ENCODE results near the gene PPM1H.
"Not testable (repeated sequence)": the region's sequence is repeated elsewhere in the genome, so short reads cannot be mapped to it uniquely, and the experiment has no call there.

The PPM1H gene

DNA sequence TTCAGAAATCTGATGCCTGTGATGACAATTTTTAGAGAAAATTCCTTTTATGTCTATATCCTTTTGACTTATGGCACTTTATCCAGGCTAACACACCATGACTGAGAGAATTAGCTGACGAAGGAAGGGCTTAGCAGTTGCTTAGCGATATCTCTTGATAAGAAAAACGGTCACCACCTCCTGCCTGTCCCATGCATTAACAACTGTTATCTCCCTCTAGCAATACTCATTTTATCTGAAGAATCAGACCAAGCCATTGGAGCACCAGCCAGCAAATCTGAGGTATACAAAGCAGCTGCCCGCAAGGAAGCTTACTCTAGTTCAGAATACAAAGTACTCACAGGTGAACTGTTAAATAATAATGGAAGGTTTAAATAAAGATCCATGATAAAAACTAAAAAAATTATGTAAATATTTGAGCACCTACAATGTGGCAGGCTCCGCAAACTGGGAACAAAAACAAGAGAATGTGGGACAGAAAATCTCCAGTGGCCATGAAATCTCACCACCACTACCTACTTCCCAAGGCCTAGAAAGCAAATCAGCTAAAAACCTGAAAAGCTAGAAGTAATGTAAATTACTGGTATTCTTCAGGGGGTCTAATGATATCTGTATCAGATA lies 24.3 kb downstream of the PPM1H start:
- no peak for DNase-seq (ENCODE audit: low read depth in 1 of 2, low spot score in 1 of 2)

DNA sequence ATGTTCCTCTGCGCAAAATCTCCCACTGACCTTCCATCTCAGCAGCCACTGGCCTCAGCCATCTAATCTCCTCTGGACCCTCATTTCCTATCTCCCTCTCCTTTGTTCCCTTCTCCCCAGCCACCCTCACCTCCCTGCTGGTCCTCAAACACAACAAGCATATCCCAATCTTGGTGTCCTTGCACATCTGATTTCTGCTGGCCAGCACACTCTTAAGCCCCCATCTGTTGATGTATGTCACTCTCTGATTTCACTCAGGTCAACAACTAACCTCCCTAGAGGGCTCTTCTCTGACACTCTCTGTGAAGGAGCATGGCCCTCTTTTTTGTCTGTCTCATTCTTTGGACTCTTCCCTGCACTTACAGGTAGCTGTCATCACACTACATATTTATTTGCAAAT lies 25.6 kb downstream of the PPM1H start:
- no peak for DNase-seq (ENCODE audit: low read depth in 1 of 2, low spot score in 1 of 2)

DNA sequence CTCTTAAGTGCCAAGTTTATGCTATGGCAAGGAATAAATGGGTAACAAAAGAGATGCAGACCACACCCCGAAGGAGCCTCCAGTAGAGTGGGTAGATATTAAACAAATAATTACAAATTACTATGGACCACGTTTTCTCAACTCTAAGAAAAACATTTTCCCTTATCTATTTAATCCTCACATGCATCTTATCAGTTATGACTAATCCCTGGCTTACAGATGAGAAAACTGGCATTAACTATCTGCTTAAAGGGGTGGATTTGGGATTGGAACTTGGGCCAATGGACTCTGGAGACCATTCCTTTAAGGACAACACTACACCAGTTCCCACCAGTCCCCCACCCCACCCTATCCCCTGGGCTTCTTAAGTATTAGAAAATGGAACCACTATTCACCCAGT lies 26.3 kb downstream of the PPM1H start:
- no peak for DNase-seq (ENCODE audit: low read depth in 1 of 2, low spot score in 1 of 2)

DNA sequence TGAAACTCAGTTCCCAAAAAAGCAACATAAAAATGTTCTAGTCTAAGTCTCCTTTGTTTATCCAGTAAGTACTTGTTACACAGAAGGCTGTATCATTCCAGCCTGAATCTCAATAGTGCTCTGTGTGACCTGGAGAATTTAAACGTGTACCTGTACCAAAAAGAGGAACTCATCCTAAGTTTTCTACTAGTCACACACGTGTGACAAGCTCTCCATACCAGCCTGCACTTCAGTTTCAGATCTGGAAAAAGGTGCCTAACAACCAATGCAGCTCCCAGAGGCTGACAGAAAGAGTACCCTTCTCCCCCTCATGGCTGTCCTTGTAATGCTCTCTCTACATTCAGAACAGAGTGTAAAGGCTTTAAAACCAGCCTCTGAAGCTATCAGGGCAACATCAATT lies 27.4 kb downstream of the PPM1H start:
- no peak for DNase-seq (ENCODE audit: low read depth in 1 of 2, low spot score in 1 of 2)

DNA sequence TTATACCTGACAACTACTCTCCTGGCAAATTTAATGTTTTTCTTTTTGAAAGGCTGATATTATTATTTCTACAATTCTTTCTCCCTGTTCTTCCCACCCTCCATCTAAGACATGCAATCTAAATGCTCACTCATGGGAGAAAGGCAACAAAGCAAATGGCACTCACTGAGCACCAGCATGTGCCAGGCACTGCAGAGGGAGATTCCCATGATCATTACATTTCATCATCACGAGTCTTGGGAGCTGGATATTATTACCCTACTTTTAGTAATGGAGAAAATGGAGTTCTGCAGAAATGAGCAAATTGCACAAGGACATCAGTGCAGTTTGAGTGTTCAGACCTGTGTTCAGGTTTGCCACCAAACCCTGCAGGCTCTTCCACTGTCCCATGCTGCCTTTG lies 27.9 kb downstream of the PPM1H start:
- no peak for DNase-seq (ENCODE audit: low read depth in 1 of 2, low spot score in 1 of 2)

DNA sequence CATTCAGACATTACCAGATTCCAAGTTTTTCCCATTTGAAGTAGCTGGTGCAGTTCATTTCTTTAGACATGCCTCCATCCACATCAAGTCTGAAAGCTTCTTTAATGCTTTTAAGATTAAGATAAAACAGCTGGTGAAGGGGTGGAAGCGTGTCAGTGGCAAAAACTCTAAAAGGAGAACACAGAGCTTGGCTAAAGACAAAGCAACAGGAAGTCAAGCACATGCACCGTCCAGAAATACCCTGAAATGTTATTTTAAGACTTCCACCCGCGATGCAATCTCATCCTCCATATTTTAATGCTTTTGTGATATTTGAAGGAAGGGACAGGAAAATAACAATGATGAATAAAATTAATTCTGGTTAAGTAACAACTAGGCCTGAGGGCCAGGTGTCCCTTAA lies 31.8 kb downstream of the PPM1H start:
- no peak for DNase-seq (ENCODE audit: low read depth in 1 of 2, low spot score in 1 of 2)

DNA sequence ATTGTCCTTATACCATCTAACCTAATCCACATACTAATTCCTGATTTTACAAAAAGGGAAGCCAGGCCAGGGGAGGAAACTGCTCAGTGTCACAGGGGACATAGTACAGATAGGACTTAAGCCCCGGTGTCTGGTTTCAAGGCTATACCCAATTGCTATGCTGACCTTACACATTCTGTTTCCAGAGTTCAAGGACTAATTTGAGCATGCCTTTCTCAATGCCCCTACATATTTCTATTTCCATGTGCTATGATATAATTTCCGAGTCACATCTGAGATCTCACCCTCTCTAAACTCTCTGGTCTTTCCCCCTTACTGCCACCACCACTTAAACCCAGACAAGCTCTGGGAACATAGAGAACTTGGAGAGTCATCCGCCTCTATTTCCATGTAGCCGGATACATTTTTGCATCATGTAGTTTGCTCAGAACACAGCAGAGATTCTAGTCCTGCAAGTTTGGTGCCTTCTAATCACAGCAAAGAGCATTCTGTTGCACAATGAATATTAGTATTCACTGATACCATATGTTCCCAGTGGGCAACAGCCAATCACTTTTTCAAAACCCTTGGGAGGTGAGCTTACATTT lies 34.2 kb downstream of the PPM1H start:
- no peak for DNase-seq (ENCODE audit: low read depth in 1 of 2, low spot score in 1 of 2)

DNA sequence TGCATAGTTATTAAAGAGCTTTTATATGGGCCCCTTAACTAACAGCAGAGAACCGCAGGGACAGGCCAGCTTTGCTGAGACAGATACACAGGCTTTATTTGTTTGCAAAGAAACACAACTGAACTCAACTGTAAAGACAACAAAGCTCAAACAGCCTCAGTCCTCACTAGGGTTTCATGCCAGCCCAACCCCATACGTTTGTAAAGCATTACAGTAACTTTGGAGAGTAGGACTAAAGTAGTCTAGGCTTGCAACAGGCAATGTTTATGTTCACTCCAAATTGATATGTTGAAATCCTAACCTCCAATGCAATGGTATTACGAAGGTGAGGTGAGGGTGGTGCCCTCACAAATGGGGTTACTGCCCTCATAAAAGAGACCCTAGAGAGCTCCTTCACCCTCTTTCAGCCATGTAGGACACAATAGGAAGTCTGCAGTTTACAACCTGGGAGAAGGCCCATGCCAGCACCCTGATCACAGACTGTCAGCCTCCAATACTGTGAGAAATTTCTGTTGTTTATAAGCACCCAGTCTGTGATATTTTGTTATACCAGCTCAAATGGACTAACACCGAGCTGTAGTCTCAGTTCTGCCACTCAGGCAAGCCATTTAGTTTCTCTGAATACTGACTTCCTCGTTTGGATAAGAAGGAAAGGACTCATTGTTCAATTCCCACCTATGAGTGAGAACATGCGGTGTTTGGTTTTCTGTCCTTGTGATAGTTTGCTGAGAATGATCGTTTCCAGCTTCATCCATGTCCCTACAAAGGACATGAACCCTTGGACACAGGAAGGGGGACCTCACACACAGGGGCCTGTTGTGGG lies 35.2 kb downstream of the PPM1H start:
- no peak for DNase-seq (ENCODE audit: low read depth in 1 of 2, low spot score in 1 of 2)

DNA sequence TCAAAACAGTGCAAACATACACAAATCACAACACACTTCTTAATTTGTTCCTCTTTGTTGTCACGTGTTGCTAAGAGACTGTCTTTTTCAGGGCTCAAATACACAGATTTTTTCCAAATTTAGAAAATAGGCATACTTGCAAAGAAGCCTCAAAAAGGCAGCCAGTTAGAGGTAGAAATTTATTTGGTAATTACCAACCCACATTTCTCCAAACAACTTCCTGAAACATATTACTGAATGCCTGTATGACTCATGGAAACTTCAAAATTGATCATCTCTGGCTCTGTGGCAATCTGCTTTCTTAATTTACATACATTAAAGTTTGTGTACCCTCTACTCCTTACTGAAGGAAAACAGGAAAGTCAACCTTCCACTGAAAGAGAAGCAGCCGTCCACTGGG lies 36.4 kb downstream of the PPM1H start:
- no peak for DNase-seq (ENCODE audit: low read depth in 1 of 2, low spot score in 1 of 2)

DNA sequence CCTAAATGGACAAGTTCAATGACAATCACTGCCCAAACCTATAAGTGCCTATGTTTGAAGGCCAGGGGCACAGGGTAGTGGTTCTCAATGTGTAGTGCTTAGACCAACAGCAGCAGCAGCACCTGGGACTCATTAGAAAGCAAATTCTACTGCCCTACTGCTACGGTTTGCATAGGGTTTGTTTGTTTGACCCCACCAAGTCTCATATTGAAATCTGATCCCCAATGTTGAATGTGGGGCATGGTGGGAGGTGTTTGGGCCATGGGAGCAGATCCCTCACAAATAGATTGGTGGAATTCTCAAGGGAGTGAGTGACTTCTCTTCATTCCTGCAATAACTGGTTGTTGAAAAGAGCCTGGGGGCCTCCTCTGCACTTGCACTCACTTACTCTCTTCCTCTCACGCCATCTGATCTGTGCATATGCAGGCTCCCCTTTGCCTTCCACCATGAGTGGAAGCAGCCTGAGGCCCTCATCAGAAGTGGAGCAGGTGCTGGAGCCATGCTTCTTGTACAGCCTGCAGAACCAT lies 39.5 kb downstream of the PPM1H start:
- no peak for DNase-seq (ENCODE audit: low read depth in 1 of 2, low spot score in 1 of 2)

DNA sequence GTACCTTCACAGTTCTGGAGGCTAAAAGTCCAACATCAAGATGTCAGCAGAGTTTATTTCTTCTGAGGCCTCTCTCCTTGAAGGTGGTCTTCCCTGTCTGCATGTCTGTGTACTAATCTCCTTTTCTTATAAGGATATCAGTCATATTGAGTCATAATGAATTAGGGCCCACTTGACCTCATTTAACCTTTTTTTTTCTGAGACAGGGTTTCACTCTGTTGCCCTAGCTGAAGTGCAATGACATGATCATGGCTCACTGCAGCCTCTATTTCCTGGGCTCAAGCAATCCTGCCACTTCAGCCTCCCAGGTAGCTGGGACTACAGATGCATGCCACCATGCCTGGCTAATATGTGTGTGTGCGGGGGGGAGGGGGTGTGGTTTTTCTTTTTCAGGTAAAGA lies 41.7 kb downstream of the PPM1H start:
- DNase-seq (ENCODE audit: low read depth in 1 of 2, low spot score in 1 of 2), result no peak

DNA sequence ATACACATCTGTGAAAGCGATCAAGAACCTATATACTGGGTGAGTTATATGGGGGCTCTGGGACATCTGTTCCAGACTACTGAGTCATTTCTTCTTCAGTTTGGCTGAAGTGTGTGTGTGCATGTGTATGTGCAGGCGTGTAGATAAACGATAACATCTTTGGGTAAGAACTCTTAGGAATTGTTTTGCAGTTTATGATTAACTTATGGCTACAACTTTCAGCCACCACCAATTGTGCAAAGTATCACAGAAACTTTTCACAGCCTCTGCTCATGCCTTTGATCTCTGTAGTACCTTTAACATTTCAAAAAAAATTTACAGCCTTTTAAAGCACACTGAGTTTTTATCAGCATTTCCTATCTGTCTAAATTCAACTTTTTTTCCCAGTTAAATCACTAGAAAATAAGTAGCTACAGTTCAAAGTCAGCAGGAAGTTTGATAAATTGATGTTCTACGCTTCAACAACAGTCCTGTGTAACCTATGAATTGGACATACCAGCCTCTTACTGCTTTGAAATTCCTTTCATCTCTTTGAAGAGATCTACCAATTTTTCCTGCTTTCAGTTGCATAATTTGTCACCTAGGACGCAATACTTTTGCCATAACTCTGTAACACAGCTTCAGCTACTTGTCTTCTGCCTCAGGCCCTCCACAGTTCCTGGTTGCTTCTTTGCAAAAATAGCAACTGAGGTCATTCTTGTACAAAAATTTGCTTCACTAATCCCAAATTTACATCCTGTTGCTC lies 43.0 kb downstream of the PPM1H start:
- no peak for DNase-seq (ENCODE audit: low read depth in 1 of 2, low spot score in 1 of 2)

DNA sequence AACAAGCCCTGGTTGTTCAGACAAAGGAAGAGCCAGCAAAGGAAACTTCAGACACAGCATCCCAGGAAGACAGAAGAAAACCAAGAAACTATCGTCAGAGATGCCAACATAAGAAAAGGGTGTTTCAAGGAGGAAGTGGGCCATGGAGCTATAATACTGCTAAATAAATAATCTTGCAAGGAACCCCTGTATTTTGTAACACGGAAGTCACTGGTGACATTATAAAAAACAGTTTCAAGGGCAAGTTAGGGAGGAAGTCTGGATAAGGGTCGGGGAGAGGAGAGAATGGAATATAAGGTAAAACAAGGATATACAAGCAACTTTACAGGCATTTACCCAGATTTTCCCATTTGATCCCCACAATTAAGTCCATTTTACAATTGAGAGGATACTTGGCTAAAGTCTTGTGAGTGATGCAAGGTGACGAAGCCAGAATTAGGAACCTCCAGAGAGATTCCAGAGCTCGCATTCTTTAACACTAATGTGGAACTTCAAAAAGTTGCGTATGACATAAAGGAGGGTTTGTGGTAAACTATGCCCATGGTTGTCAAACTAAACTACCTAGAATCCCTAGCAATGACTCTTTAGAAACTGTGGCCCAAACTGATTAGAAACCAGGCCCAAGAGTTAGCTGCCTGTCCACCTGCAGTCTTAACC lies 46.4 kb downstream of the PPM1H start:
- no peak for DNase-seq (ENCODE audit: low read depth in 1 of 2, low spot score in 1 of 2)

DNA sequence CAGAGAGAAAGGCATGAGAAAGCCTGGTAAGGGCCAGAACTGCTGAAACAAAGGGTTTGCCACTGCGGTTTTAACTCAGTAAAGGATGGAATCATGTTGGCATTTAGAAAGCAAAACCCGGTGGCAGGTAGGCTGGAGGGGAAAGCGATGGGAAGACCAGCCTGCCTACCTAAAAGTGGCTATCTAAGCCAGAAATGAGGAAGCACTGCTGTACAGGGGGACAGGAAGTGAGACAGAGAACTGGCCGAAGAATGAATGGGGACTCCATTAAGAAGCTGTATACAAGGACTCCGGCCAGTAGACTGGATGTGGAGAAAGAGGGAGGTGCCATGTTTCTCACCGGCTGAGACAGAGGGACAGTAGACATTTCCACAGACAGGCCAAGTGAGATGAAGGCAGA lies 48.2 kb downstream of the PPM1H start:
- DNase-seq (ENCODE audit: low read depth in 1 of 2, low spot score in 1 of 2), result no peak

DNA sequence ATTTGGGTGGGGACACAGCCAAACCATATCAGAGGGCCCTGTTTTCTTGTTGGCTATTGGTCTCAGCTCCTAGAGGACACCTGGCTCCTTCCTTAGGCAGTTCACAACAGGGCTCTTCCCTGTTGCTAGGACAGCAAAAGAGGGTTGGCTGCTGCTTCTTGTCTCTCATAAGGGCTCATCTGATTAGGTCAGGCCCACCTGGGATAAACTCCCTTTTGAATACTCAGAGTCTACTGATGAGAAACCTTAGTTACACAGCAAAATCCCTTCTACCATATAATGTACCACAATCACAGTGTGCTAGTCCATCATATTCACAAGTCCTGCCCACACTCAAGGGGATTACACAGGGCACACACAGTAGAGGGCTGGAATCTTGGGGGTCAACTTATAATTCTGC lies 49.7 kb downstream of the PPM1H start:
- DNase-seq (ENCODE audit: low read depth in 1 of 2, low spot score in 1 of 2), result no peak

DNA sequence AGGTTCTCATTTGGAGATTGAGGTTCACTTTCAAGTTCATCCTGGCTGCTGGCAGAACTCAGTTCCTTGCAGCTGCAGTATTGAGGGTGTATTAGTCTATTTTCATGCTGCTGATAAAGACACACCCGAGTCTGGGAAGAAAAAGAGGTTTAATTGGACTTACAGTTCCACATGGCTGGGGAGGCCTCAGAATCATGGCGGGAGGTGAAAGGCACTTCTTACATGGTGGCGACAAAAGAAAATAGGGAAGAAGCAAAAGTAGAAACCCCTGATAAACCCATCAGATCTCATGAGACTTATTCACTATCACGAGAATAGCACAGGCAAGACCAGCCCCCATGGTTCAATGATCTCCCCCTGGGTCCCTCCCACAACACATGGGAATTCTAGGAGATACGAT lies 50.1 kb downstream of the PPM1H start:
- DNase-seq (ENCODE audit: low read depth in 1 of 2, low spot score in 1 of 2), result not testable (repeated sequence)

DNA sequence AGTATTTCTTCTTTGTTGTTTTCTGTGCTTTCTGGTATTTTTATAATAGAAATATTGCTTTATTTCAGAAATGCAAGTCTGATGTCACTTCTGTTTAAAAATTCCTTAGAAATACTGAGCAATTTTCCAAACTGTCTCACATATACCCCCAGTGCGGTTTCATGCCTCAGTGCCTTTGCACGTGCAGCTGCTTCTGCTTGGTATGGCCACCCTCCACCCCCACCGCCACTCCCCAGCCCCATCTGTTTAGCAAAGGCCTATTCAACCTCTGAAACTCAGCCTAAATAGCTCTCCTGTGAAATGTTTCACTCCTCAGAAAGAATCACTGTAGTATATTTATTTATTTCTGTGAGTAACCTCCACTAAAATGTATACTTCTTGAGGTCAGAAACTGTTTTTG lies 52.3 kb downstream of the PPM1H start:
- no peak for DNase-seq (ENCODE audit: low read depth in 1 of 2, low spot score in 1 of 2)

DNA sequence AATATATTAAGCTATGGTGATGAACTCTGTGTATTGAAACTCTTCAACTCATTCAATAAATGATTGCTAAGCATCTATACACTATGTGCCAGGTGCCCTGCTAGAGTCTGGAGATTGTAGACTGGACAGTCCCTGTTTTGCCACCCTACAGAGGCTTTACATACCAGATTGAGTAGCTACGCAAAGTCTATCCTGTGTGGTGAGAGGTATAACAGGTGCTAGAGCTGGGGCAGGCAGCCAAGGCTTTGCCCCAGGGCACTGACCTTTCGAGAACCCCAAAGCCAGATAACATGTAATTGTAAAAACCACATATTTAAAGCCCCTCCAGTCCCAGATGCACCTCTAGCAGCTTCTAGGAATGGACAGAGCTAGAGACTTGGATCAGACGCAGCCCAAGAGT lies 52.8 kb downstream of the PPM1H start:
- DNase-seq (ENCODE audit: low read depth in 1 of 2, low spot score in 1 of 2), result no peak

DNA sequence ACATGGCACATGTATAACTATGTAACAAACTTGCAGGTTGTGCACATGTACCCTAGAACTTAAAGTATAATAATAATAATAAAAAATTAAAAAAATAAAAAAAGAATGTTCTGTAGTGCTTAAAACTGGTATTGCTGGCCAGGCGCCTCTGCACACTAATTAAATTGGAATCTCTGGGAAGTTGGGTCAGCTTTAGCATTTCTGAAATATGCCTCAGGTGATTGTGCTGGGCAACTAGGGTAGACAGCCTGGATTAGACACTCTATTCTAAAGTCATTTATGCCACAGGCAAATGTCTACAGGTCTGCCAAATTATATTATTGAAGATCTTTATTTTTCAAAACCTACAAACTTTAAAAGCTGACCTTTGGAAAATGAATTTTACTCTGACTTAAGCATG lies 55.3 kb downstream of the PPM1H start:
- no peak for DNase-seq (ENCODE audit: low read depth in 1 of 2, low spot score in 1 of 2)

DNA sequence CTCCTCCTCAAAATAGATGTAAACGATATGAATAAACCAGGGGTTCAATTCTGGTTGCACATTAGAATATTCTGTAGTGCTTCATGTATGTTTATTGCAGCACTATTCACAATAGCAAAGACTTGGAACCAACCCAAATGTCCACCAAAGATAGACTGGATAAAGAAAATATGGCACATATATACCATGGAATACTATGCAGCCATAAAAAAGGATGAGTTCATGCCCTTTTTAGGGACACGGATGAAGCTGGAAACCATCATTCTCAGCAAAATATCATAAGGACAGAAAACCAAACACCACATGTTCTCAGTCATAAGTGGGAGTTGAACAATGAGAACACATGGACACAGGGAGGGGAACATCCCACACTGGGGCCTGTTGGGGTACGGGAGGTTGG lies 55.7 kb downstream of the PPM1H start:
- DNase-seq (ENCODE audit: low read depth in 1 of 2, low spot score in 1 of 2), result not testable (repeated sequence)

DNA sequence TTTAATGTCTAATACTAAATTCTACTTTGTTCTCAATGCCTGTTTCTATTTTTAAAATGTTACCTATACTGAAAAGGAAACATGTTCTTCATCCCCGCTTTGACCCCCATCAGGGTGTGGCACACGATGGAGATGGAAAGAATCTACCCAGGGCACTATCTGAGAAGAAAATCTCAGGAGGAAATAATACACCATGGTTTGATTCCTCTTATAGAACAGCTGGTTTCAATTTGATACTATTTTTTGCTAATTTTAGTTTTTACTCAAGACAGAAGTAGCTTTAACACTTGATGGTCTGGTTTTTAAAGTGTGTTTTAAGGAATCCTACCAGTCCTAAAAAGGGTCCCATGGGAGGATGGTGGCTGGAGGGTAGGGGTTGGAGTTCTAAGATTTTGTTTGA lies 56.7 kb downstream of the PPM1H start:
- no peak for DNase-seq (ENCODE audit: low read depth in 1 of 2, low spot score in 1 of 2)

All from activated CD4-positive, alpha-beta T cell treated with anti-CD3 and anti-CD28 coated beads, Interleukin-2, amount 50 U/mL, for 24 hours (primary cell).